OCI-LY1 (cell line): Measurements from ENCODE around the gene MRGPRF.

Experiments used
- CTCF ChIP-seq: fragments of 200-600 bp; sonication (generic), shearing (Covaris generic); IDR thresholded peaks from 2 replicates; pipeline ENCODE4 v1.5.1; 2017; ENCODE audit warnings: mild to moderate bottlenecking, antibody characterized with exemption, low read length, moderate library complexity, mixed read lengths
- EZH2 ChIP-seq: fragments of 200-600 bp; sonication (generic), shearing (Covaris generic); IDR thresholded peaks from 2 replicates; pipeline ENCODE4 v1.8.0; 2017; ENCODE audit warnings: borderline replicate concordance, mixed run types, mild to moderate bottlenecking, antibody characterized with exemption, low read length, moderate library complexity, mixed read lengths

- TF ChIP-seq CTCF: no peak
- TF ChIP-seq EZH2: no peak
Measured at GRCh38 chr11:69060806-69061712, 48.0 kb upstream of the MRGPRF start.
